ENCODE measurements around the gene RPL14. TPM values are rescaled to one million over a fixed set of nuclear protein-coding genes. Genes with fewer than 3 reads are reported as not detected.

Gene RPL14
- polyA plus RNA-seq (ENCODE audit: low read depth in 6 of 6): 1,000 to 10,000 TPM in 2 of 6 donors, 100 to 1,000 TPM in 4; 532 to 1,400 (median 952) TPM

DNA sequence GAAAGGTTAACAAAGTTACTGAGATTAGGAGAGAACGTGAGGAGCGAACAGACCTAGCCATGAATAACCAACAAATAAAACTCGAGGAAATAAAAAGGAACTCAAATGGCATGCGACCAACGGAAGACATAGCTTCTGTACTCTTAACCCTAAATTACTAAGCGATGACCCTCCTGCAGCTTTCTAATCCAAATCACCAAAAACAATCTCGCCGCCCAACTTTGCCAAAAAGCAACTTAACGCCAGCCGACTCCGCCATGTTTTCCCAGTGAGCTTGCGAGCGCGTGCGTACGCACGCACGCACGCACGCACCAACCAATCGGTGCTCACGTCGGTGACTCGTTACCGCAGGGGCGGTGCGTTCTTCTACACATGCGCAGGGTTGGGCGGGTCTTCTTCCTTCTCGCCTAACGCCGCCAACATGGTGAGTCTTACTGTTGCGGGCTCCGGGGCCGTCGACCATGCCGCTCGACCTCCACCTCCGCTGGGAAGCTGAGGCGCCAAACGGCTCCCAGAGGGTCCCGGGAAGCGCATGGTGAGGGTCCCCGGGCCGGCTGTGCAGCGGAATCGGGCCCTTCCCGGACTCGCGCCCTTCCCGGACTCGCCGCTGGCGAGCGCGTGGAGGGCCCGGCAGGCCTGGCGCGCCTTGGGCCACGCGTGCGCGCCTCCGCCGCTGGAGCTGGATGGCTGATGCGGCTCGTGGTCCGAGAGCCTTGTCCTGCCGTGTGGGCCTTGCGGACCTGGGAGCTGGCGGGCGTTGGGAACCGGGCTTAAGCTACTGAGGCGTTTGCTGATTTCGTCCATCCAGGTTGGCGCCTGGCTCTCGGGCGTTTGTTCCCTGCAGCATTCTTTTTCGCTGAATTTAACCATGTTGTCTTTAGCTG is at the start of gene RPL14:
Gene RPL14, plus strand, starts transcription at position 400 of the 884 bp plus-strand sequence. Its CDS starts 133 bp downstream, at position 533.
- peak within 1 kb of the TSS; percentile 87 to 97 (median 93) for H3K4me3 Mint-ChIP-seq
- ATAC-seq (ENCODE audit: low read depth in 2 of 2) (peak; percentile 69 to 70), DNase-seq (peak; percentile 93)
- H3K9me3 Mint-ChIP-seq: peaks cover 0 to 4% (median 0%) of the 10 kb centered on the region in 7 donors
- no peaks in the 10 kb centered on the region for H3K27me3 Mint-ChIP-seq
- H3K36me3 Mint-ChIP-seq: peaks cover 0 to 15% of the 10 kb centered on the region in 2 donors
- H3K4me1 Mint-ChIP-seq: peaks cover 25 to 59% (median 31%) of the 10 kb centered on the region in 3 donors
- H3K27ac Mint-ChIP-seq: peak within 1 kb of the TSS; percentile 95 to 99 (median 98)

DNA sequence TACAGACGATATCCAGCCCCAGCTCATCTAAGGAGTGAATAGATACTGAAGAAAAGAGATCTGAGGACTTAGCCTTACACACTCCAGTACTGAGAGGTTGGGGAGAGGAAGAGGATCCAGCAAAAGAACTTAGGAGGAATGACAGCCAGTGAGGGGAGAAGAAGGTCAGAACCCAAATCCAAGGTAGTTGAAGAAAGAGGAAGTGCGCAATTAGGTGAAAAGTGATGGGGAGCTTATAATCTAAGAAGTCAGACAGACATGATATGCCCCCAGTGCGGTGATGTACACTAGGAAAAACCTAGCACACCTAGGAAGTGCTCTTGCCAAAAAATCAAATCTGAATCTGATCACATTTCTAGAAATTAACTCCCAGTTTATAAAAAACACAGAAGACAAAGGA is 49.5 kb upstream of the RPL14 start:
- ATAC-seq (ENCODE audit: low read depth in 2 of 2): no peak
- no peaks in the 10 kb centered on the region for H3K9me3 Mint-ChIP-seq
- H3K27me3 Mint-ChIP-seq: no peaks in the 10 kb centered on the region
- no peak overlapping the region for H3K27ac Mint-ChIP-seq
- peaks cover 0 to 5% of the 10 kb centered on the region in 2 donors for H3K36me3 Mint-ChIP-seq
- no peak for DNase-seq
- H3K4me1 Mint-ChIP-seq: no peaks in the 10 kb centered on the region
- no peak overlapping the region for H3K4me3 Mint-ChIP-seq

GRCh38 chr3:40414270-40414669 is 42.9 kb upstream of the RPL14 start:
- Mint-ChIP-seq H3K27ac (no peak overlapping the region), H3K4me1 (no peaks in the 10 kb centered on the region), H3K36me3 (peaks cover 0 to 10% of the 10 kb centered on the region in 2 donors), H3K9me3 (no peaks in the 10 kb centered on the region), H3K27me3 (no peaks in the 10 kb centered on the region), H3K4me3 (no peak overlapping the region)
- no peak for ATAC-seq (ENCODE audit: low read depth in 2 of 2)
- no peak for DNase-seq

DNA sequence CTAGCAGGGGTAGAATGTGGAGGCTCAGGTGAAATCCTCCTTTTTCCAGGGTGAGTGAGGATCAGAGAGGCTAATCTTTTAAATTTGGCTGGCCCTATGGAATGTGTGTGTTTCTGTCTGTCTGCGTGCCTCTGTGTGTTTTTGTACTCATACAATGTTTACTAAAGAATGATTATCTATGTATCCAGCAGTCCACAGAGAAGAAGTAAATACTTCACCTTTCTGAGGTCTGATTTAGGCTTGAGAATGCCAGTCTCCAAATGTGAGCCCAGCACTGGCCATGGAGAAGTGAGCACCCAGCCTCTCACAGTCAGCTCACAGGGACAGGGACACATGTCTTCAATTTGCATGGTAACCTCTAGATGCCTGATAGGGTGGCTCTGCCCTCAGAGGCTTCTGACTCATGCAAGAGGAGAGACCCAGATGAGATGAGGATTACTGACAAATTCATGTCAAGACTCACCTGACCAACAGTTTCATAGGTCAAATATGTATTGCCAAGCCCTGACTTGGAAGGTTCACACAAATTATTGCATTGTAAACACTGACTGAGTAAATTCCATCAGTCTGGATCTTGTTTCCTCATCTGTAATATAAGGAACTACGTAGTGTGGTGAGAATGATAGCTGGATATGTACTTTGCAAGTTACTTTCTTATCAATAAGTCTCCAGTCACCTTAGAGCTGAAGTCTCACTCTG is 39.1 kb upstream of the RPL14 start:
- H3K36me3 Mint-ChIP-seq: peaks cover 4 to 14% of the 10 kb centered on the region in 2 donors
- H3K27me3 Mint-ChIP-seq: no peaks in the 10 kb centered on the region
- ATAC-seq (ENCODE audit: low read depth in 2 of 2): no peak
- no peak for DNase-seq
- H3K4me1 Mint-ChIP-seq: no peaks in the 10 kb centered on the region
- no peak overlapping the region for H3K4me3 Mint-ChIP-seq
- H3K9me3 Mint-ChIP-seq: no peaks in the 10 kb centered on the region
- H3K27ac Mint-ChIP-seq: no peak overlapping the region

- ATAC-seq (ENCODE audit: low read depth in 2 of 2): no peak
- DNase-seq: no peak
Observed at GRCh38 chr3:40422861-40423260, 34.3 kb upstream of the RPL14 start.

DNA sequence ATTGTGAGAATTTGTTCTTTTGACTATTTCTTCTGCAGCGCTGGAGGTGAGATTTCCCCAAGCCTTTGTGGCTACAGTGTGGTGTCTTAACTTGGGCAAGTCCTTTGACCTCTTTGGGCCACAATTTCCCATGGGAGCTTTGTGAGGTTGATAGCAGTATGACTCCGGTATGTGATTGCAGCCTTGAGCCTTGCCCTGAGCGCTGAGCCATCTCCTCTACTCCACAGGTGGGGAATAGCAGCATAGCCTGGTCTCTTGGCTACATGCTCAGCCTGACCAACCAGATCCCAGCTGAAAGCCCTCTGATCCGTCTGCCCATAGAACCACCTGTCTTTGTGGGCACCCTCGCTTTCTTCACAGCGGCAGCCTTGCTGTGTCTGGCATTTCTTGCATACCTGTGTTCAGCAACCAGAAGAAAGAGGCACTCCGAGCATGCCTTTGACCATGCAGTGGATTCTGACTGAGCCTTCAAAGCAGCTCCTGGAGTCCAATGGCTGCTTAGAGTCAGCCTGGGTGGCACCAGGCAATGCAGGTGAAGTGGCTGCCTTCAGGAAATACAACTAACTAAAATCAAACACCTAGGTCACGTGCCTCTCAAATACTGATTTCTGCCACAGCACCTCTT is 30.0 kb upstream of the RPL14 start:
- DNase-seq (no peak), ATAC-seq (ENCODE audit: low read depth in 2 of 2) (no peak)
- no peaks in the 10 kb centered on the region for H3K27me3 Mint-ChIP-seq
- no peaks in the 10 kb centered on the region for H3K4me1 Mint-ChIP-seq
- no peaks in the 10 kb centered on the region for H3K9me3 Mint-ChIP-seq
- H3K36me3 Mint-ChIP-seq: peaks cover 8 to 19% of the 10 kb centered on the region in 2 donors
- H3K4me3 Mint-ChIP-seq: peak overlapping the region in 1 of 8 donors; percentile 17
- H3K27ac Mint-ChIP-seq: no peak overlapping the region

More at GRCh38 chr3:40422861-40423260, 34.3 kb upstream of the RPL14 start:
- Mint-ChIP-seq H3K27ac (no peak overlapping the region), H3K4me1 (no peaks in the 10 kb centered on the region), H3K4me3 (no peak overlapping the region), H3K36me3 (peaks cover 8 to 15% of the 10 kb centered on the region in 2 donors), H3K27me3 (no peaks in the 10 kb centered on the region), H3K9me3 (no peaks in the 10 kb centered on the region)

GRCh38 chr3:40432793-40433192 is 24.3 kb upstream of the RPL14 start:
- ATAC-seq (ENCODE audit: low read depth in 2 of 2) (no peak), DNase-seq (no peak)
- H3K36me3 Mint-ChIP-seq: peaks cover 6 to 13% of the 10 kb centered on the region in 2 donors
- no peaks in the 10 kb centered on the region for H3K9me3 Mint-ChIP-seq
- H3K27ac Mint-ChIP-seq: no peak overlapping the region
- H3K27me3 Mint-ChIP-seq: no peaks in the 10 kb centered on the region
- no peaks in the 10 kb centered on the region for H3K4me1 Mint-ChIP-seq
- H3K4me3 Mint-ChIP-seq: no peak overlapping the region

DNA sequence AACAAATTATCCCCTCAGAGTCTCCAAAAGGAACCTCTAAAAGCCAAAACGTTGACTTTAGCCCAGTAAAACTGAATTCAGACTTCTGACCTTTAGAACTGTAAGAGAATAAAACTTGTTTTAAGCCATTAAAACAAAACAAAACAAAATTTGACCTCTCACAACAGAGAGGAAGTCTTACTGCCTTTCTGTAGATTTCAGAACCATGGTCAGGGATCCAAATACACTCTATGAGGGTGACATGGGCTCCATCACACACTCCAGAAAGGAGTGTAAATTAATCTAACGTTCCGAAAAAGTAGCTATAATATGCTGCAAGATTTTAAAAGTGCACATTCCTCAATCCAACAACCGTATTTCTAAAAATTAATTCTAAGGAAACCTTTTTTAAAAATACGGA is 19.2 kb upstream of the RPL14 start:
- Mint-ChIP-seq H3K36me3 (peaks cover 0 to 21% of the 10 kb centered on the region in 2 donors), H3K27me3 (no peaks in the 10 kb centered on the region), H3K4me3 (no peak overlapping the region), H3K27ac (no peak overlapping the region), H3K9me3 (peaks cover 0 to 4% (median 0%) of the 10 kb centered on the region in 7 donors), H3K4me1 (no peaks in the 10 kb centered on the region)
- no peak for DNase-seq
- ATAC-seq (ENCODE audit: low read depth in 2 of 2): no peak

DNA sequence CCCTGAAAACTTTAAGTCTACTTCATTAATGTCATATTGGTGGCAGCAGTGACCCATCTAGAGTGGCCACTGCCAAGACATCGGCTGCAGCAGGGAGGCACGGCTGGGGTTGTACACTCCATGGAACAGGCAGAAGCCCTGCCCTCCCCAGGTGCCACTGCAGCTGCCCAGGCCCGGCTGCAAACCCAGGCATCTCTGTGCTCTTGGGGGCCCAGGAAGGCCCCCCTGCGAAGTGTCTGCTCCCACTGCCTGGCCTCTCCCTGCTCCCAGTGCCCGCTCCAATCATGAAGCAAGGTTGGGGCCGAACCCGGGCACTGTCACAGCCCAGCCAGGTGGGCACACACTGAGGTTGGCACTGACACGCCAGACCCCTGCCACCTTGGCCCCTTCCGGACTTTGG is 12.1 kb upstream of the RPL14 start:
- H3K4me1 Mint-ChIP-seq: peaks cover 0 to 14% (median 0%) of the 10 kb centered on the region in 3 donors
- ATAC-seq (ENCODE audit: low read depth in 2 of 2): no peak
- H3K27ac Mint-ChIP-seq: no peak overlapping the region
- DNase-seq: no peak
- H3K27me3 Mint-ChIP-seq: no peaks in the 10 kb centered on the region
- peaks cover 12 to 18% of the 10 kb centered on the region in 2 donors for H3K36me3 Mint-ChIP-seq
- H3K9me3 Mint-ChIP-seq: peaks cover 0 to 4% (median 0%) of the 10 kb centered on the region in 7 donors
- peak overlapping the region in 1 of 8 donors; percentile 3 for H3K4me3 Mint-ChIP-seq

- peak overlapping the region in 1 of 8 donors; percentile 6 for H3K4me3 Mint-ChIP-seq
- H3K27ac Mint-ChIP-seq: peak overlapping the region in 1 of 6 donors; percentile 27
- H3K4me1 Mint-ChIP-seq: peaks cover 0 to 14% (median 0%) of the 10 kb centered on the region in 3 donors
Observed at GRCh38 chr3:40445880-40446279, 11.3 kb upstream of the RPL14 start.

GRCh38 chr3:40450438-40450837 is 6.7 kb upstream of the RPL14 start:
- Mint-ChIP-seq H3K27ac (no peak overlapping the region), H3K9me3 (peaks cover 0 to 4% (median 0%) of the 10 kb centered on the region in 7 donors), H3K27me3 (no peaks in the 10 kb centered on the region), H3K4me1 (peaks cover 11 to 27% (median 19%) of the 10 kb centered on the region in 3 donors), H3K36me3 (peaks cover 10 to 15% of the 10 kb centered on the region in 2 donors), H3K4me3 (peak overlapping the region in 1 of 8 donors; percentile 88)
- ATAC-seq (ENCODE audit: low read depth in 2 of 2) (no peak), DNase-seq (no peak)

More at GRCh38 chr3:40445880-40446279, 11.3 kb upstream of the RPL14 start:
- Mint-ChIP-seq H3K27me3 (no peaks in the 10 kb centered on the region), H3K9me3 (no peaks in the 10 kb centered on the region), H3K36me3 (peaks cover 11 to 12% of the 10 kb centered on the region in 2 donors)
- DNase-seq (no peak), ATAC-seq (ENCODE audit: low read depth in 2 of 2) (no peak)

DNA sequence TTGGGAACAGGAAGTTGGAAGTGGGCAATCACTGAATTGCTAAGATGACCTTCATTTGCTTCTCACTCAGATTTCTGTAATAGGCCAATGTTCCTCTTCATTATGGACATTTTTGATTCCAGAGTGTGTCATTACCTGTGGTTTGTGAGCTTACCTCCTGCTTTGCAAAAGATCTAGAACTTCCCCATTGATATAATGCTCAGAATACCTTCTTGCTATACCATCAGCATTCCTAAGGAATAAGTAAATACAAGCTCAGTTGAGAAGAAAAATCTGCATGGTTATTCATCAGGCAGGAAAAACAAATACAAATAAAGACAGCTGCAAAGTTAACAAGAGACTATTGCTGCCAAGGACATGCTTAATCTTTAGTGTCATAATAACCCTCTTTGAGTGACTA is 5.6 kb upstream of the RPL14 start:
- Mint-ChIP-seq H3K4me3 (peak overlapping the region in 4 of 8 donors; percentile 7 to 97 (median 91)), H3K9me3 (peaks cover 0 to 4% (median 0%) of the 10 kb centered on the region in 7 donors), H3K27me3 (no peaks in the 10 kb centered on the region), H3K27ac (peak overlapping the region in 1 of 6 donors; percentile 37), H3K36me3 (peaks cover 0 to 5% of the 10 kb centered on the region in 2 donors), H3K4me1 (peaks cover 14 to 30% (median 23%) of the 10 kb centered on the region in 3 donors)
- ATAC-seq (ENCODE audit: low read depth in 2 of 2): no peak
- DNase-seq: no peak

- H3K36me3 Mint-ChIP-seq: peaks cover 0 to 7% of the 10 kb centered on the region in 2 donors
- ATAC-seq (ENCODE audit: low read depth in 2 of 2) (no peak), DNase-seq (no peak)
- peak overlapping the region in 5 of 6 donors; percentile 92 to 99 (median 98) for H3K27ac Mint-ChIP-seq
- peaks cover 17 to 35% (median 24%) of the 10 kb centered on the region in 3 donors for H3K4me1 Mint-ChIP-seq
- H3K4me3 Mint-ChIP-seq: peak overlapping the region in 7 of 8 donors; percentile 85 to 97 (median 93)
- H3K9me3 Mint-ChIP-seq: peaks cover 0 to 4% (median 0%) of the 10 kb centered on the region in 7 donors
- H3K27me3 Mint-ChIP-seq: no peaks in the 10 kb centered on the region
Observed at GRCh38 chr3:40452057-40452456, 5.1 kb upstream of the RPL14 start.
